IPS-20b (cell line): ENCODE data around the gene KPNA6.

Experiments
- H3K27ac ChIP-seq: one replicate; pipeline ENCODE4 v1.5.1; 2013; ENCODE audit warnings: low read length
- H3K27me3 ChIP-seq: 2 replicates; pipeline ENCODE4 v1.6.1; 2013; ENCODE audit warnings: mild to moderate bottlenecking, low read length, inconsistent platforms; ENCODE audit not compliant: insufficient read depth
- H3K36me3 ChIP-seq: 2 replicates; pipeline ENCODE4 v1.6.1; 2013; ENCODE audit warnings: low read depth, mild to moderate bottlenecking, inconsistent platforms, low read length, moderate library complexity; ENCODE audit not compliant: insufficient read depth
- H3K4me1 ChIP-seq: 2 replicates; pipeline ENCODE4 v1.6.1; 2013; ENCODE audit warnings: mild to moderate bottlenecking, control low read depth, inconsistent platforms, low read length, moderate library complexity; ENCODE audit not compliant: insufficient read depth
- H3K4me3 ChIP-seq: 2 replicates; pipeline ENCODE4 v1.5.1; 2013; ENCODE audit warnings: mild to moderate bottlenecking, low read length, inconsistent platforms
- H3K9ac ChIP-seq: 2 replicates; pipeline ENCODE4 v1.6.1; 2013; ENCODE audit warnings: low read depth, mild to moderate bottlenecking, inconsistent platforms, low read length, moderate library complexity
- H3K9me3 ChIP-seq: 2 replicates; pipeline ENCODE4 v1.6.1; 2013; ENCODE audit warnings: mild to moderate bottlenecking, low read depth, low read length, inconsistent platforms; ENCODE audit not compliant: insufficient read depth

KPNA6 gene

GRCh38 chr1:32224285-32224684, 116.4 kb downstream of the KPNA6 start:
- Histone ChIP-seq H3K36me3 (peaks cover 54% of the 10 kb centered on the region), H3K27ac (no peak overlapping the region), H3K27me3 (no peaks in the 10 kb centered on the region), H3K9me3 (no peaks in the 10 kb centered on the region), H3K4me1 (peaks cover 8% of the 10 kb centered on the region; the same call in 1 of the 2 replicates), H3K9ac (no peak overlapping the region), H3K4me3 (no peak overlapping the region)
